GM18951 (cell line): ENCODE results near the gene SPEG.

ENCODE experiments used
- POLR2A ChIP-seq: IDR thresholded peaks from 4 replicates; pipeline ENCODE4 v1.6.1; 2011; ENCODE audit warnings: mild to moderate bottlenecking; ENCODE audit not compliant: insufficient read length, insufficient read depth; ENCODE audit errors: extremely low read depth
- in situ Hi-C: fragments of 300-500 bp; cut with MboI; formaldehyde crosslinking; loops from one replicate; pipeline ENCODE4 v1.12.0; 2022; ENCODE audit warnings: low sequenced_read_pairs, mixed read lengths, inconsistent platforms; ENCODE audit not compliant: unreplicated experiment

The SPEG gene

GRCh38 chr2:219447242-219448098 is 12.8 kb downstream of the SPEG start:
- no peak for TF ChIP-seq POLR2A
- in situ Hi-C loops: no loop called here

GRCh38 chr2:219448099-219448775 is 13.6 kb downstream of the SPEG start:
- no peak for TF ChIP-seq POLR2A
- in situ Hi-C loops: no loop called here

GRCh38 chr2:219448776-219449341 is 14.2 kb downstream of the SPEG start:
- no peak for TF ChIP-seq POLR2A
- in situ Hi-C loops: no loop called here

- TF ChIP-seq POLR2A: no peak
- in situ Hi-C loops: no loop called here
These were observed 15.0 kb downstream of the SPEG start for GRCh38 chr2:219449609-219450008.

GRCh38 chr2:219451661-219452360 is 17.2 kb downstream of the SPEG start:
- no peak for TF ChIP-seq POLR2A

GRCh38 chr2:219452361-219453317 is 18.0 kb downstream of the SPEG start:
- in situ Hi-C loops: no loop called here

More at GRCh38 chr2:219451661-219452360, 17.2 kb downstream of the SPEG start:
- in situ Hi-C loops: no loop called here

GRCh38 chr2:219453671-219454590 is 19.3 kb downstream of the SPEG start:
- no peak for TF ChIP-seq POLR2A
- in situ Hi-C loops: no loop called here

More at GRCh38 chr2:219452361-219453317, 18.0 kb downstream of the SPEG start:
- TF ChIP-seq POLR2A: no peak

- in situ Hi-C loops: no loop called here
- no peak for TF ChIP-seq POLR2A
These were observed 20.9 kb downstream of the SPEG start for GRCh38 chr2:219455581-219455980.

- in situ Hi-C loops: no loop called here
- no peak for TF ChIP-seq POLR2A
These were observed 23.2 kb downstream of the SPEG start for GRCh38 chr2:219457784-219458369.

- TF ChIP-seq POLR2A: no peak
- in situ Hi-C loops: no loop called here
These were observed 24.4 kb downstream of the SPEG start for GRCh38 chr2:219458996-219459395.
